Natural killer cell (primary cell): ENCODE data around the gene CLEC19A. TPM values are rescaled to one million over a fixed set of nuclear protein-coding genes. Genes with fewer than 3 reads are reported as not detected.

ENCODE experiments used
- ATAC-seq, 3 donors: fragments of 150-1000 bp in 2 of 3; fragments of 200-7000 bp in 1 of 3; cut with Tn5 transposase; 1 replicate in 1 of 3; 2 replicates in 2 of 3; pipeline ENCODE4 v1.10.0; 2021; ENCODE audit warnings: mild to moderate bottlenecking in 2 of 3, moderate library complexity in 2 of 3
- DNase-seq, 2 donors: peaks; one replicate each; pipeline versions ENCODE4 v3.0.0 to v3.0.0-alpha.2; 2013 to 2021; ENCODE audit warnings: mixed read lengths in 1 of 2
- H3K27ac ChIP-seq: one replicate; pipeline ENCODE4 v1.5.1; 2013; ENCODE audit warnings: mild to moderate bottlenecking, low read length
- H3K27me3 ChIP-seq: one replicate; pipeline ENCODE4 v1.6.1; 2013; ENCODE audit warnings: low read length; ENCODE audit not compliant: control insufficient read depth, insufficient read depth
- H3K36me3 ChIP-seq: one replicate; pipeline ENCODE4 v1.6.1; 2013; ENCODE audit warnings: low read length; ENCODE audit not compliant: control insufficient read depth, insufficient read depth
- H3K4me1 ChIP-seq: one replicate; pipeline ENCODE4 v1.6.1; 2013; ENCODE audit warnings: low read length; ENCODE audit not compliant: control insufficient read depth, insufficient read depth
- H3K4me3 ChIP-seq: one replicate; pipeline ENCODE4 v1.5.1; 2013; ENCODE audit warnings: low read length
- H3K9me3 ChIP-seq: one replicate; pipeline ENCODE4 v1.6.1; 2013; ENCODE audit warnings: low read length; ENCODE audit not compliant: control insufficient read depth, insufficient read depth
- H3K27ac Mint-ChIP-seq, 2 donors: one replicate each; pipeline ENCODE4 v1.8.0; 2022; ENCODE audit warnings: mild to moderate bottlenecking in 2 of 2, mixed read lengths in 2 of 2, moderate library complexity in 1 of 2
- H3K27me3 Mint-ChIP-seq, 2 donors: one replicate each; pipeline ENCODE4 v1.8.0; 2022; ENCODE audit warnings: low read depth in 2 of 2, mixed read lengths in 2 of 2
- H3K36me3 Mint-ChIP-seq: one replicate; pipeline ENCODE4 v1.8.0; 2022; ENCODE audit warnings: mixed read lengths
- H3K4me1 Mint-ChIP-seq, 2 donors: one replicate each; pipeline ENCODE4 v1.8.0; 2022; ENCODE audit warnings: mixed read lengths in 2 of 2
- H3K4me3 Mint-ChIP-seq: one replicate; pipeline ENCODE4 v1.8.0; 2022; ENCODE audit warnings: mild to moderate bottlenecking, moderate library complexity, mixed read lengths
- H3K9me3 Mint-ChIP-seq, 2 donors: one replicate each; pipeline ENCODE4 v1.8.0; 2022; ENCODE audit warnings: mixed read lengths in 2 of 2
- WGBS: methylation state at CpG from one replicate; pipeline ENCODE4 v1.1.7; 2013; ENCODE audit warnings: missing lambda C conversion rate; ENCODE audit not compliant: insufficient coverage; 5-methylcytosine and 5-hydroxymethylcytosine counted together
- intact Hi-C: fragments of 100-400 bp; cut with micrococcal nuclease; formaldehyde crosslinking; loops from one replicate; pipeline ENCODE4 v1.14.2; 2022
- total RNA-seq, 4 donors: library from RNA; stranded (reverse); fragments of 120-200 nt in 1 of 4; gene quantifications; one replicate each; pipeline versions ENCODE4 v1.2.3 to v1.2.4, GENCODE V29; 2013 to 2022
- TF ChIP-seq, protein P1 (sequence below): fragments of 200-600 bp; IDR thresholded peaks from one replicate; pipeline ENCODE4 v1.8.0; 2022; ENCODE audit warnings: antibody characterized with exemption

The CLEC19A gene
- total RNA-seq, 3 donors from 2014 or later (not counting 1 experiment from before 2014, with no cell fraction given), result not detected

GRCh38 chr16:19239511-19240155, 45.9 kb upstream of the CLEC19A start:
- H3K27ac Mint-ChIP-seq, result no peak overlapping the region

DNA sequence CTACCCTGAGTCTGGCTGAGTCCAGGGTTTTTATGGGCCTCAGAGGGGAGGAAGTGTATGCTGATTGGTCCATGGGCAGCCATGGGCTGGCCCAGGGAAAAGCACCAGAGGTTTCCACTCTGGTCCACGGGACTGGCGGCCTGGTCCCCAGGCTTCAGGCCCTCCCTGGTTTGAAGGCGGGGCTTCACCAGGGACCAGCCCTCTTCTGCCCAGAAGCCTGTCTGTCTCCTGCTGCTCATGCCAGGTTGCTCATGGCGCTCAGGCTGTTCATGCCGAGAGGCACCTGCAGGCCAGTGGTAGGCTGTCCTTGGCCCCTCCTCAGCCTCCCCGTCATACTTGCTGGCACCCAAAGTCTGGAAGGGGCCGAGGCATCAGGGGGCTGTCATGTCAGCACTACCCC, 45.0 kb upstream of the CLEC19A start:
- Histone ChIP-seq H3K4me1 (no peaks in the 10 kb centered on the region), H3K36me3 (no peaks in the 10 kb centered on the region), H3K27ac (no peak overlapping the region), H3K9me3 (peaks cover 4% of the 10 kb centered on the region), H3K27me3 (no peaks in the 10 kb centered on the region), H3K4me3 (no peak overlapping the region)
- Mint-ChIP-seq H3K9me3 (peaks cover 2 to 5% of the 10 kb centered on the region in 2 donors), H3K27ac (no peak overlapping the region), H3K4me3 (no peak overlapping the region), H3K36me3 (no peaks in the 10 kb centered on the region), H3K27me3 (no peaks in the 10 kb centered on the region), H3K4me1 (no peaks in the 10 kb centered on the region)
- WGBS, result 89% methylated on average over 7 of the region's 7 CpGs
- DNase-seq (no peak), ATAC-seq (no peak)
- intact Hi-C loops, result no loop called here
- TF ChIP-seq, protein P1, sequence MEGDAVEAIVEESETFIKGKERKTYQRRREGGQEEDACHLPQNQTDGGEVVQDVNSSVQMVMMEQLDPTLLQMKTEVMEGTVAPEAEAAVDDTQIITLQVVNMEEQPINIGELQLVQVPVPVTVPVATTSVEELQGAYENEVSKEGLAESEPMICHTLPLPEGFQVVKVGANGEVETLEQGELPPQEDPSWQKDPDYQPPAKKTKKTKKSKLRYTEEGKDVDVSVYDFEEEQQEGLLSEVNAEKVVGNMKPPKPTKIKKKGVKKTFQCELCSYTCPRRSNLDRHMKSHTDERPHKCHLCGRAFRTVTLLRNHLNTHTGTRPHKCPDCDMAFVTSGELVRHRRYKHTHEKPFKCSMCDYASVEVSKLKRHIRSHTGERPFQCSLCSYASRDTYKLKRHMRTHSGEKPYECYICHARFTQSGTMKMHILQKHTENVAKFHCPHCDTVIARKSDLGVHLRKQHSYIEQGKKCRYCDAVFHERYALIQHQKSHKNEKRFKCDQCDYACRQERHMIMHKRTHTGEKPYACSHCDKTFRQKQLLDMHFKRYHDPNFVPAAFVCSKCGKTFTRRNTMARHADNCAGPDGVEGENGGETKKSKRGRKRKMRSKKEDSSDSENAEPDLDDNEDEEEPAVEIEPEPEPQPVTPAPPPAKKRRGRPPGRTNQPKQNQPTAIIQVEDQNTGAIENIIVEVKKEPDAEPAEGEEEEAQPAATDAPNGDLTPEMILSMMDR, result no peak

More at GRCh38 chr16:19239511-19240155, 45.9 kb upstream of the CLEC19A start:
- DNase-seq (no peak), ATAC-seq (no peak)
- Histone ChIP-seq H3K27me3 (no peaks in the 10 kb centered on the region), H3K4me3 (no peak overlapping the region), H3K9me3 (peaks cover 10% of the 10 kb centered on the region), H3K4me1 (no peaks in the 10 kb centered on the region), H3K27ac (no peak overlapping the region), H3K36me3 (no peaks in the 10 kb centered on the region)
- intact Hi-C loops, result no loop called here
- Mint-ChIP-seq H3K4me3 (no peak overlapping the region), H3K9me3 (peaks cover 4 to 6% of the 10 kb centered on the region in 2 donors), H3K4me1 (no peaks in the 10 kb centered on the region), H3K36me3 (no peaks in the 10 kb centered on the region), H3K27me3 (no peaks in the 10 kb centered on the region)
- 92% methylated on average over 13 of the region's 13 CpGs for WGBS
- TF ChIP-seq, protein P1, result no peak

DNA sequence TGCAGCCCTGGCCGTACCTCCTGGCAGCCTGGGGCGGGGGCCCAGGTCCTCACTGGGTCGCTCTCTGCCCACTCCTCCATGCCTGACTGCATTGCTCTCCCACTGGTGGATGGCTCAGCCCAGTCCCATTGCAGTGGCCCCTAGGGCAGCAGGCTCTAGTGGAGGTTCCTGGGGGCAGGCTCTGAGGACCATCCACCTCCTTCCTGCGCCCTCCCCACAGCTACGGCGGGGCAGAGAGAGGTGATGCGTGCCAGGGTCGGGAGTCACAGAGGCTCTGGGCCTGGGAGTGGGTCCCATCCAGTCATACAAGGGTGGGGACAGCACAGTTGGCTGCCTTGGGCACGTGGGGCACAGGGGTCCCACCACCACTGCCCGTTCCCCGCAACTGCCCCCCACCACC, 44.0 kb upstream of the CLEC19A start:
- TF ChIP-seq, protein P1, result no peak
- H3K4me3 Mint-ChIP-seq, result no peak overlapping the region
- no peaks in the 10 kb centered on the region for H3K4me1 Mint-ChIP-seq
- Histone ChIP-seq H3K36me3 (no peaks in the 10 kb centered on the region), H3K9me3 (no peaks in the 10 kb centered on the region), H3K4me3 (no peak overlapping the region), H3K4me1 (no peaks in the 10 kb centered on the region), H3K27me3 (no peaks in the 10 kb centered on the region), H3K27ac (no peak overlapping the region)
- peaks cover 0 to 4% of the 10 kb centered on the region in 2 donors for H3K9me3 Mint-ChIP-seq
- H3K27me3 Mint-ChIP-seq, result no peaks in the 10 kb centered on the region
- WGBS, result 94% methylated on average over 9 of the region's 11 CpGs
- no peak for ATAC-seq
- intact Hi-C loops, result no loop called here
- H3K27ac Mint-ChIP-seq, result no peak overlapping the region
- no peaks in the 10 kb centered on the region for H3K36me3 Mint-ChIP-seq
- DNase-seq, result no peak

DNA sequence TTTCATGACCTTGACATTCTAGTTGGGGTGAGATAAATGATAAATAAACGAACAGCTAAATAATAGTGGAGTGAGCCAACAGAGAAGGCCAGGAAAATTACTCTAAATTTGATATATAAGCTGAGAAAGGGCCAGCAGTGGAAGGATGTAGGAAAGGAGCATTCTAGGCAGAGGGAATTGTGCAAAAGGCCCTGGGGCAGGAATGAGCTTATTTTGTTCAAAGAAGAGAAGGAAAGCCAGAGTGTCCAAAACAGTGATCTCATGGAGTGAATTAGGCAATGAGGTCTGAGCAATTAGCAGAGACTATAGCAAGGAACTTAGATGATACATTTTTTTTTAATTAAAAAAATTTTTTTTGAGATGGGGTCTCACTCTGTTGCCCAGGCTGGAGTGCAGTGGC, 43.3 kb upstream of the CLEC19A start:
- Histone ChIP-seq H3K4me1 (no peaks in the 10 kb centered on the region), H3K27ac (no peak overlapping the region), H3K4me3 (no peak overlapping the region), H3K36me3 (no peaks in the 10 kb centered on the region), H3K9me3 (no peaks in the 10 kb centered on the region), H3K27me3 (no peaks in the 10 kb centered on the region)
- H3K4me3 Mint-ChIP-seq, result no peak overlapping the region
- peaks cover 0 to 4% of the 10 kb centered on the region in 2 donors for H3K9me3 Mint-ChIP-seq
- TF ChIP-seq, protein P1, result no peak
- no peak for DNase-seq
- H3K27me3 Mint-ChIP-seq, result peaks cover 0 to 3% of the 10 kb centered on the region in 2 donors
- H3K36me3 Mint-ChIP-seq, result no peaks in the 10 kb centered on the region
- H3K27ac Mint-ChIP-seq, result no peak overlapping the region
- WGBS, result 59% methylated on average over 1 of the region's 1 CpG
- no peak for ATAC-seq
- H3K4me1 Mint-ChIP-seq, result no peaks in the 10 kb centered on the region
- intact Hi-C loops, result no loop called here
